ENCODE data around the gene C6orf132. TPM values are rescaled to one million over a fixed set of nuclear protein-coding genes. Genes with fewer than 3 reads are reported as not detected.

C6orf132 gene
- total RNA-seq, 1 experiment from 2014 or later = 31.9 TPM

- Mint-ChIP-seq H3K27me3 (ENCODE audit: insufficient read depth, unreplicated experiment) (no peaks in the 10 kb centered on the region), H3K4me1 (ENCODE audit: insufficient read depth, unreplicated experiment) (no peaks in the 10 kb centered on the region), H3K36me3 (ENCODE audit: insufficient read depth, unreplicated experiment) (no peaks in the 10 kb centered on the region), H3K27ac (ENCODE audit: low read depth, unreplicated experiment) (no peak overlapping the region), H3K4me3 (ENCODE audit: unreplicated experiment) (no peak overlapping the region), H3K9me3 (ENCODE audit: unreplicated experiment) (no peaks in the 10 kb centered on the region)
- ChIA-PET CTCF (interaction anchor here (0.6 to 1.5 kb wide), 2 partner anchors 29 to 380 kb away, joined by 3 to 4 read pairs; no protein-coding TSS in a partner anchor), POLR2A (interaction anchor here (1.1 kb wide), 1 partner anchor 18 kb away, joined by 4 read pairs; no protein-coding TSS in a partner anchor)
- DNase-seq (ENCODE audit: unreplicated experiment) = no peak
- no TSS peak for BruUV-seq (replicated peaks)
- intact Hi-C loops (cut with micrococcal nuclease) = no loop called here
- no peak for TF ChIP-seq CTCF (IDR thresholded peaks at IDR 0.05; ENCODE audit: unreplicated experiment)
These were observed 43.2 kb upstream of the C6orf132 start for GRCh38 chr6:42185597-42185996.

GRCh38 chr6:42184475-42184874 lies 42.1 kb upstream of the C6orf132 start:
- H3K4me1 Mint-ChIP-seq (ENCODE audit: insufficient read depth, unreplicated experiment) = no peaks in the 10 kb centered on the region
- ChIA-PET CTCF (interaction anchor here (1.0 to 1.5 kb wide), 2 partner anchors 23 to 30 kb away, joined by 3 to 4 read pairs; no protein-coding TSS in a partner anchor), POLR2A (interaction anchor here (0.6 kb wide), 1 partner anchor 896 kb away, joined by 3 read pairs; no protein-coding TSS in a partner anchor)
- H3K27me3 Mint-ChIP-seq (ENCODE audit: insufficient read depth, unreplicated experiment) = no peaks in the 10 kb centered on the region
- intact Hi-C loops (cut with micrococcal nuclease) = no loop called here
- no peaks in the 10 kb centered on the region for H3K36me3 Mint-ChIP-seq (ENCODE audit: insufficient read depth, unreplicated experiment)
- BruUV-seq (replicated peaks) = no TSS peak
- no peak overlapping the region for H3K4me3 Mint-ChIP-seq (ENCODE audit: unreplicated experiment)
- TF ChIP-seq CTCF (IDR thresholded peaks at IDR 0.05; ENCODE audit: unreplicated experiment) = no peak
- no peak for DNase-seq (ENCODE audit: unreplicated experiment)
- H3K27ac Mint-ChIP-seq (ENCODE audit: low read depth, unreplicated experiment) = no peak overlapping the region
- H3K9me3 Mint-ChIP-seq (ENCODE audit: unreplicated experiment) = no peaks in the 10 kb centered on the region

GRCh38 chr6:42182101-42182500 lies 39.7 kb upstream of the C6orf132 start:
- Mint-ChIP-seq H3K27me3 (ENCODE audit: insufficient read depth, unreplicated experiment) (no peaks in the 10 kb centered on the region), H3K36me3 (ENCODE audit: insufficient read depth, unreplicated experiment) (no peaks in the 10 kb centered on the region), H3K4me3 (ENCODE audit: unreplicated experiment) (no peak overlapping the region), H3K27ac (ENCODE audit: low read depth, unreplicated experiment) (no peak overlapping the region), H3K4me1 (ENCODE audit: insufficient read depth, unreplicated experiment) (no peaks in the 10 kb centered on the region), H3K9me3 (ENCODE audit: unreplicated experiment) (no peaks in the 10 kb centered on the region)
- intact Hi-C loops (cut with micrococcal nuclease) = no loop called here
- no peak for DNase-seq (ENCODE audit: unreplicated experiment)
- BruUV-seq (replicated peaks) = no TSS peak
- ChIA-PET CTCF (interaction anchor here (0.9 kb wide), 1 partner anchor 18 kb away, joined by 4 read pairs; no protein-coding TSS in a partner anchor), POLR2A (no interaction called here)
- TF ChIP-seq CTCF (IDR thresholded peaks at IDR 0.05; ENCODE audit: unreplicated experiment) = no peak

GRCh38 chr6:42179945-42180313 lies 37.5 kb upstream of the C6orf132 start:
- H3K27ac Mint-ChIP-seq (ENCODE audit: low read depth, unreplicated experiment) = no peak overlapping the region
- BruUV-seq (replicated peaks) = no TSS peak
- TF ChIP-seq CTCF (IDR thresholded peaks at IDR 0.05; ENCODE audit: unreplicated experiment) = no peak
- CTCF ChIA-PET = interaction anchor here (0.6 to 1.1 kb wide), 3 partner anchors 12 to 368 kb away, joined by 3 to 5 read pairs (median 4); no protein-coding TSS in a partner anchor
- no peaks in the 10 kb centered on the region for H3K27me3 Mint-ChIP-seq (ENCODE audit: insufficient read depth, unreplicated experiment)
- H3K4me1 Mint-ChIP-seq (ENCODE audit: insufficient read depth, unreplicated experiment) = no peaks in the 10 kb centered on the region
- DNase-seq (ENCODE audit: unreplicated experiment) = no peak
- no peak overlapping the region for H3K4me3 Mint-ChIP-seq (ENCODE audit: unreplicated experiment)
- H3K36me3 Mint-ChIP-seq (ENCODE audit: insufficient read depth, unreplicated experiment) = no peaks in the 10 kb centered on the region
- POLR2A ChIA-PET = interaction anchor here (1.7 kb wide), 1 partner anchor 84 kb away, joined by 3 read pairs; no protein-coding TSS in a partner anchor
- H3K9me3 Mint-ChIP-seq (ENCODE audit: unreplicated experiment) = no peaks in the 10 kb centered on the region
- intact Hi-C loops (cut with micrococcal nuclease) = no loop called here

Data from MCF 10A (cell line).